HTR-8/SVneo (cell line): ENCODE results near the gene BTN3A1.

Experiments
- DNase-seq: peaks from one replicate; pipeline ENCODE4 v3.0.0; 2011; ENCODE audit warnings: low spot score, mixed read lengths; ENCODE audit not compliant: insufficient read length
- FAIRE-seq: peaks from 2 replicates; lab custom pipeline; 2011; peaks lifted over from hg19 to GRCh38; lab: Jason Lieb, UNC

Gene BTN3A1

GRCh38 chr6:26464416-26465131, 62.5 kb downstream of the BTN3A1 start:
- no peak for FAIRE-seq
- DNase-seq = no peak
